HepG2 (cell line): Measurements from ENCODE around the gene C14orf93. TPM values are rescaled to one million over a fixed set of nuclear protein-coding genes. Genes with fewer than 3 reads are reported as not detected.

Source experiments
- DPF2 ChIP-seq: sonication (generic); formaldehyde crosslinking; IDR thresholded peaks from 2 replicates; pipeline ENCODE4 v1.4.0; 2020; ENCODE audit warnings: mild to moderate bottlenecking, low read depth, missing genetic modification reagents, borderline replicate concordance
- EED ChIP-seq: sonication (generic); formaldehyde crosslinking; IDR thresholded peaks from 2 replicates; pipeline ENCODE4 v1.5.0; 2020; ENCODE audit warnings: mild to moderate bottlenecking, missing genetic modification reagents
- GATAD2A ChIP-seq: IDR thresholded peaks from 2 replicates; pipeline ENCODE4 v1.6.1; 2016
- HNF4A ChIP-seq: sonication (generic); formaldehyde crosslinking; IDR thresholded peaks from 2 replicates; pipeline ENCODE4 v1.4.0; 2020; ENCODE audit warnings: missing genetic modification reagents
- KAT8 ChIP-seq: IDR thresholded peaks from 2 replicates; pipeline ENCODE4 v1.6.1; 2016; ENCODE audit warnings: missing genetic modification reagents, missing compliant biosample characterization
- LCORL ChIP-seq, 2 experiments: fragments of 450-650 bp in 1 of 2; sonication (generic) in 1 of 2; formaldehyde crosslinking in 1 of 2; IDR thresholded peaks; 2 replicates each; pipeline versions ENCODE4 v1.5.0 to v1.6.1; 2017 to 2020; ENCODE audit warnings: antibody characterized with exemption in 1 of 2, missing genetic modification reagents in 1 of 2
- MAX ChIP-seq: IDR thresholded peaks from 2 replicates; pipeline ENCODE4 v1.6.1; 2012; ENCODE audit warnings: inconsistent platforms
- NFYB ChIP-seq: sonication (generic); formaldehyde crosslinking; IDR thresholded peaks from 2 replicates; pipeline ENCODE4 v1.4.0; 2020; ENCODE audit warnings: missing genetic modification reagents
- NR2F6 ChIP-seq, 2 experiments: IDR thresholded peaks; 2 replicates each; pipeline ENCODE4 v1.6.1; 2016; ENCODE audit warnings: antibody characterized with exemption in 1 of 2, mild to moderate bottlenecking in 1 of 2
- NRL ChIP-seq: sonication (generic); formaldehyde crosslinking; IDR thresholded peaks from 2 replicates; pipeline ENCODE4 v1.5.0; 2020; ENCODE audit warnings: missing genetic modification reagents, mild to moderate bottlenecking, moderate library complexity, borderline replicate concordance
- PAXIP1 ChIP-seq: sonication (generic); formaldehyde crosslinking; conservative IDR thresholded peaks from 2 replicates; pipeline ENCODE4 v1.4.0; 2020; ENCODE audit warnings: mild to moderate bottlenecking, missing genetic modification reagents, moderate library complexity
- SALL1 ChIP-seq: sonication (generic); formaldehyde crosslinking; IDR thresholded peaks from 2 replicates; pipeline ENCODE4 v1.8.0; 2022; ENCODE audit warnings: mild to moderate bottlenecking, missing genetic modification reagents
- SMARCC2 ChIP-seq: fragments of 450-650 bp; IDR thresholded peaks from 2 replicates; pipeline ENCODE4 v1.6.1; 2017; ENCODE audit warnings: antibody characterized with exemption, mild to moderate bottlenecking
- SRSF9 ChIP-seq: fragments of 200-400 bp; formaldehyde crosslinking; IDR thresholded peaks from 2 replicates; pipeline ENCODE4 v1.6.1; 2018; ENCODE audit warnings: borderline replicate concordance, mild to moderate bottlenecking, low read depth, low read length; ENCODE audit not compliant: insufficient read depth, poor library complexity, severe bottlenecking
- STAG1 ChIP-seq: sonication (generic); formaldehyde crosslinking; IDR thresholded peaks from 2 replicates; pipeline ENCODE4 v1.4.0; 2020; ENCODE audit warnings: missing genetic modification reagents
- ZFP1 ChIP-seq: IDR thresholded peaks from 2 replicates; pipeline ENCODE4 v1.6.1; 2016
- ZNF30 ChIP-seq: sonication (generic); formaldehyde crosslinking; IDR thresholded peaks from 2 replicates; pipeline ENCODE4 v1.5.0; 2020; ENCODE audit warnings: mild to moderate bottlenecking, missing genetic modification reagents
- ZNF326 ChIP-seq: sonication (generic); formaldehyde crosslinking; IDR thresholded peaks from 2 replicates; pipeline ENCODE4 v1.4.0; 2020; ENCODE audit warnings: missing genetic modification reagents, borderline replicate concordance
- ZNF343 ChIP-seq: sonication (generic); formaldehyde crosslinking; IDR thresholded peaks from 2 replicates; pipeline ENCODE4 v1.4.0; 2020; ENCODE audit warnings: mild to moderate bottlenecking, missing genetic modification reagents
- ZNF382 ChIP-seq: sonication (generic); formaldehyde crosslinking; IDR thresholded peaks from 2 replicates; pipeline ENCODE4 v1.5.0; 2020; ENCODE audit warnings: missing genetic modification reagents, mild to moderate bottlenecking, borderline replicate concordance
- ZNF446 ChIP-seq: sonication (generic); formaldehyde crosslinking; IDR thresholded peaks from 2 replicates; pipeline ENCODE4 v1.5.0; 2020; ENCODE audit warnings: mild to moderate bottlenecking, missing genetic modification reagents
- ZNF556 ChIP-seq: sonication (generic); formaldehyde crosslinking; IDR thresholded peaks from 2 replicates; pipeline ENCODE4 v1.4.0; 2020; ENCODE audit warnings: mild to moderate bottlenecking, missing genetic modification reagents, borderline replicate concordance
- ZNF557 ChIP-seq: sonication (generic); formaldehyde crosslinking; IDR thresholded peaks from 2 replicates; pipeline ENCODE4 v1.4.0; 2020; ENCODE audit warnings: missing genetic modification reagents
- ZNF746 ChIP-seq: sonication (generic); formaldehyde crosslinking; IDR thresholded peaks from 2 replicates; pipeline ENCODE4 v1.8.0; 2022; ENCODE audit warnings: mild to moderate bottlenecking, missing genetic modification reagents
- ZSCAN25 ChIP-seq: sonication (generic); formaldehyde crosslinking; IDR thresholded peaks from 2 replicates; pipeline ENCODE4 v1.8.0; 2022; ENCODE audit warnings: mild to moderate bottlenecking, missing genetic modification reagents
- ZSCAN5A ChIP-seq: sonication (generic); formaldehyde crosslinking; IDR thresholded peaks from 2 replicates; pipeline ENCODE4 v1.8.0; 2022; ENCODE audit warnings: mild to moderate bottlenecking, missing genetic modification reagents, borderline replicate concordance
- polyA plus RNA-seq, 8 experiments: library from polyadenylated mRNA; depleted of rRNA in 3 of 8; stranded (reverse) in 7 of 8; unstranded in 1 of 8; fragments of >200 nt; fragmentation: Illumina TruSeq in 4 of 8; extraction: Trizol in 4 of 8; gene quantifications; 2 replicates each; pipeline versions ENCODE4 v1.2.1 to v1.2.3, GENCODE V29; 2011 to 2016; ENCODE audit warnings: low read depth in 4 of 8, missing spikeins in 1 of 8, mixed read lengths in 1 of 8; ENCODE audit not compliant: insufficient read depth in 1 of 8
- total RNA-seq, 5 experiments: library from RNA; depleted of rRNA; stranded (reverse); fragments of >200 nt; fragmentation: Illumina TruSeq; extraction: Trizol; gene quantifications; 2 replicates each; pipeline ENCODE4 v1.2.3, GENCODE V29; 2016; ENCODE audit warnings: low read depth in 1 of 5

C14orf93 gene
- total and polyA plus RNA-seq, 2 of the 13 experiments (the other 11 are each of a cell fraction or from before 2014, with no cell fraction given), result 11.4 to 22.5 TPM

- no peak for TF ChIP-seq ZNF382 (CRISPR knock-in tag)
- peak; percentile 95 for TF ChIP-seq EED (CRISPR knock-in tag)
- TF ChIP-seq SMARCC2, result no peak
- TF ChIP-seq ZSCAN5A (CRISPR knock-in tag), result 0 out of 2 replicates have a peak, but pooled peaks have one; percentile 68
- no peak for TF ChIP-seq MAX
- TF ChIP-seq KAT8 (CRISPR knock-in tag), result peak; percentile 78
- TF ChIP-seq HNF4A (CRISPR knock-in tag), result peak; percentile 33; the same call in 1 of the 2 replicates
- TF ChIP-seq ZNF446 (CRISPR knock-in tag), result 0 out of 2 replicates have a peak, but pooled peaks have one; percentile 85
- no peak for TF ChIP-seq SRSF9
- TF ChIP-seq NR2F6 (IDR thresholded peaks at IDR 0.05), result no peak; the same call in 1 of the 2 replicates
- peak; percentile 33; the same call in 1 of the 2 replicates for TF ChIP-seq NR2F6 (CRISPR knock-in tag; IDR thresholded peaks at IDR 0.05)
- no peak for TF ChIP-seq ZNF30 (CRISPR knock-in tag)
- no peak; the same call in 1 of the 2 replicates for TF ChIP-seq ZNF557 (CRISPR knock-in tag)
- peak; percentile 89 for TF ChIP-seq SALL1 (CRISPR knock-in tag)
- peak; percentile 48 for TF ChIP-seq PAXIP1 (CRISPR knock-in tag)
- TF ChIP-seq ZNF556 (CRISPR knock-in tag), result peak; percentile 98
- TF ChIP-seq DPF2 (CRISPR knock-in tag), result peak; percentile 43
- TF ChIP-seq LCORL (IDR thresholded peaks at IDR 0.05), result no peak
- peak; percentile 89 for TF ChIP-seq LCORL (CRISPR knock-in tag; IDR thresholded peaks at IDR 0.05)
- peak; percentile 64 for TF ChIP-seq ZSCAN25
- peak; percentile 87; the same call in 1 of the 2 replicates for TF ChIP-seq ZNF343 (CRISPR knock-in tag)
- no peak for TF ChIP-seq ZFP1
- no peak for TF ChIP-seq ZNF326 (CRISPR knock-in tag)
- no peak; the same call in none of the 2 replicates for TF ChIP-seq NFYB (CRISPR knock-in tag)
- peak; percentile 84 for TF ChIP-seq GATAD2A (CRISPR knock-in tag)
- peak; percentile 54; the same call in 1 of the 2 replicates for TF ChIP-seq NRL (CRISPR knock-in tag)
- no peak; the same call in 1 of the 2 replicates for TF ChIP-seq ZNF746 (CRISPR knock-in tag)
- peak; percentile 96 for TF ChIP-seq STAG1 (CRISPR knock-in tag)
Measured at GRCh38 chr14:23057757-23058653, 48.1 kb upstream of the C14orf93 start (continued).
